Smooth muscle cell (in vitro differentiated cells): ENCODE measurements around the gene CRKL. TPM values are rescaled to one million over a fixed set of nuclear protein-coding genes. Genes with fewer than 3 reads are reported as not detected.

Experiments used
- DNase-seq: peaks from one replicate; lab custom pipeline; 2025; ENCODE audit not compliant: unreplicated experiment; lab: John Stamatoyannopoulos, UW
- H2AFZ ChIP-seq: fragments of 200-600 bp; sonication (generic); 2 replicates; pipeline ENCODE4 v1.6.0; 2016; ENCODE audit warnings: antibody characterized with exemption, low read depth, mild to moderate bottlenecking
- H3F3A ChIP-seq: fragments of 200-600 bp; sonication (generic); 2 replicates; pipeline ENCODE4 v1.6.0; 2017; ENCODE audit warnings: antibody characterized with exemption, low read depth
- H3K27ac ChIP-seq: fragments of 200-600 bp; sonication (generic); 2 replicates; pipeline ENCODE4 v1.5.1; 2016; ENCODE audit warnings: low read depth, mild to moderate bottlenecking
- H3K27me3 ChIP-seq: fragments of 200-600 bp; sonication (generic); 2 replicates; pipeline ENCODE4 v1.6.1; 2016; ENCODE audit warnings: low read depth, mild to moderate bottlenecking
- H3K36me3 ChIP-seq: fragments of 200-600 bp; sonication (generic); 2 replicates; pipeline ENCODE4 v1.5.1; 2016; ENCODE audit warnings: low read depth
- H3K4me1 ChIP-seq: fragments of 200-600 bp; sonication (generic); 2 replicates; pipeline ENCODE4 v1.5.1; 2016; ENCODE audit warnings: low read depth
- H3K4me2 ChIP-seq: fragments of 200-600 bp; sonication (generic); 2 replicates; pipeline ENCODE4 v1.6.0; 2016; ENCODE audit warnings: mild to moderate bottlenecking
- H3K4me3 ChIP-seq: fragments of 200-600 bp; sonication (generic); 2 replicates; pipeline ENCODE4 v1.5.1; 2016; ENCODE audit warnings: mild to moderate bottlenecking
- H3K79me2 ChIP-seq: fragments of 200-600 bp; sonication (generic); 2 replicates; pipeline ENCODE4 v1.6.0; 2016; ENCODE audit warnings: low read depth, mild to moderate bottlenecking
- H3K9ac ChIP-seq: fragments of 200-600 bp; sonication (generic); 2 replicates; pipeline ENCODE4 v1.6.0; 2016; ENCODE audit warnings: low read depth
- H3K9me3 ChIP-seq: fragments of 200-600 bp; sonication (generic); replicated peaks from 2 replicates; pipeline ENCODE4 v1.5.1; 2016; ENCODE audit warnings: low read depth
- H4K20me1 ChIP-seq: fragments of 200-600 bp; sonication (generic); 2 replicates; pipeline ENCODE4 v1.6.0; 2016; ENCODE audit warnings: low read depth
- WGBS: methylation state at CpG from one replicate; pipeline ENCODE4 v1.1.7; 2016; ENCODE audit warnings: low lambda C conversion rate; 5-methylcytosine and 5-hydroxymethylcytosine counted together
- polyA plus RNA-seq: library from polyadenylated mRNA; unstranded; fragments of >200 nt; fragmentation: Nextera tagmentation; extraction: Ambion mirVana; gene quantifications from 2 replicates; pipeline ENCODE4 v1.2.1, GENCODE V29; 2016
- total RNA-seq: library from RNA; depleted of rRNA; stranded (reverse); fragments of >200 nt; gene quantifications from 2 replicates; pipeline ENCODE4 v1.2.3, GENCODE V29; 2014
- TF ChIP-seq, protein P1 (sequence below): fragments of 200-600 bp; sonication (generic); IDR thresholded peaks from 2 replicates; pipeline ENCODE4 v1.5.1; 2017; ENCODE audit warnings: borderline replicate concordance, mild to moderate bottlenecking, antibody characterized with exemption; ENCODE audit not compliant: insufficient read depth, poor library complexity, severe bottlenecking

Gene CRKL
- total and polyA plus RNA-seq, 2 experiments from 2014 or later, result 26.6 to 40.9 TPM

DNA sequence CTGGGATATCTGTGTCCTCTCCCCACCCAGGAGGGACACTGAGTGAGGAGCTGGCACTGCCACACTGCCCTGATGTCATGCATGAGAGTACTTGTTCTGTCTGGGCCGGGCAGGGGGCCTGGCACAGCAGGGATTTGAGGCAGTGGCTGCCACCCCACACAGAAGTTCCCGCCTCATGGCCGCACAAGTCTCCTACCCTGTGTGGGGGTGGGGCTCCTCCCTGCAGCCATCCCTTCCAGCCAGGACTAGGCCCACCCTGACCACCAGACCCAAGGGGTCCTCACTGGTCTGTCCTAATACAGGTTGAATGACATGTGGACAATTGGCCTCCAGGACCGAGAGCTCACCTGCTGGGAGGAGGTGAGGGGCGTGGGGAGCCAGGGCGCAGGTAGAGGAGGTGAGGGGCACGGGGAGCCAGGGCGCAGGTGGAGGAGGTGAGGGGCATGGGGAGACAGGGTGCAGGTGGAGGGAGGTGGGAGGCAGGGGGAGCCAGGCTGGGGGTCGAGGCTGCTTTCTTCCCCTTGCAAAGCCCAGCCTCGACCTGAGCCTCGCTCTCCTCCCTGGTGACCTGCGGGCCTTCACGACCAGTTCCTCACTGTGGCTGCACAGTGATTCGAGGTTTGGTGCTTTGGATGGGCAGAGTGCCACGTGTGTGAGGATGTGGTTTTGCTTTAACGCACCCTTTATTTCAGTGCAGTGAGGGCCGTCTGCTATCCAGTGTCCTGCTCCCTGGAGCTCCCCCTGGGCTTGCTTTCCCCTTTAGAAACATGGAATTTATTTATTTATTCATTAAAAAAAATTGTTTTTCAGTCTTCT lies 72.3 kb downstream of the CRKL start:
- H3K27me3 ChIP-seq, result no peaks in the 10 kb centered on the region
- WGBS, result 78% methylated on average over 17 of the region's 17 CpGs
- H4K20me1 ChIP-seq, result no peaks in the 10 kb centered on the region
- TF ChIP-seq, protein P1, sequence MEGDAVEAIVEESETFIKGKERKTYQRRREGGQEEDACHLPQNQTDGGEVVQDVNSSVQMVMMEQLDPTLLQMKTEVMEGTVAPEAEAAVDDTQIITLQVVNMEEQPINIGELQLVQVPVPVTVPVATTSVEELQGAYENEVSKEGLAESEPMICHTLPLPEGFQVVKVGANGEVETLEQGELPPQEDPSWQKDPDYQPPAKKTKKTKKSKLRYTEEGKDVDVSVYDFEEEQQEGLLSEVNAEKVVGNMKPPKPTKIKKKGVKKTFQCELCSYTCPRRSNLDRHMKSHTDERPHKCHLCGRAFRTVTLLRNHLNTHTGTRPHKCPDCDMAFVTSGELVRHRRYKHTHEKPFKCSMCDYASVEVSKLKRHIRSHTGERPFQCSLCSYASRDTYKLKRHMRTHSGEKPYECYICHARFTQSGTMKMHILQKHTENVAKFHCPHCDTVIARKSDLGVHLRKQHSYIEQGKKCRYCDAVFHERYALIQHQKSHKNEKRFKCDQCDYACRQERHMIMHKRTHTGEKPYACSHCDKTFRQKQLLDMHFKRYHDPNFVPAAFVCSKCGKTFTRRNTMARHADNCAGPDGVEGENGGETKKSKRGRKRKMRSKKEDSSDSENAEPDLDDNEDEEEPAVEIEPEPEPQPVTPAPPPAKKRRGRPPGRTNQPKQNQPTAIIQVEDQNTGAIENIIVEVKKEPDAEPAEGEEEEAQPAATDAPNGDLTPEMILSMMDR, result no peak
- H3K4me3 ChIP-seq, result no peak overlapping the region
- H3K36me3 ChIP-seq, result no peaks in the 10 kb centered on the region
- H3K79me2 ChIP-seq, result no peaks in the 10 kb centered on the region
- H3F3A ChIP-seq, result no peaks in the 10 kb centered on the region
- no peak overlapping the region for H3K9ac ChIP-seq
- no peaks in the 10 kb centered on the region for H3K4me1 ChIP-seq
- H3K27ac ChIP-seq, result no peak overlapping the region
- H3K4me2 ChIP-seq, result no peak overlapping the region
- H2AFZ ChIP-seq, result no peak overlapping the region
- no peaks in the 10 kb centered on the region for H3K9me3 ChIP-seq
- DNase-seq, result no peak

DNA sequence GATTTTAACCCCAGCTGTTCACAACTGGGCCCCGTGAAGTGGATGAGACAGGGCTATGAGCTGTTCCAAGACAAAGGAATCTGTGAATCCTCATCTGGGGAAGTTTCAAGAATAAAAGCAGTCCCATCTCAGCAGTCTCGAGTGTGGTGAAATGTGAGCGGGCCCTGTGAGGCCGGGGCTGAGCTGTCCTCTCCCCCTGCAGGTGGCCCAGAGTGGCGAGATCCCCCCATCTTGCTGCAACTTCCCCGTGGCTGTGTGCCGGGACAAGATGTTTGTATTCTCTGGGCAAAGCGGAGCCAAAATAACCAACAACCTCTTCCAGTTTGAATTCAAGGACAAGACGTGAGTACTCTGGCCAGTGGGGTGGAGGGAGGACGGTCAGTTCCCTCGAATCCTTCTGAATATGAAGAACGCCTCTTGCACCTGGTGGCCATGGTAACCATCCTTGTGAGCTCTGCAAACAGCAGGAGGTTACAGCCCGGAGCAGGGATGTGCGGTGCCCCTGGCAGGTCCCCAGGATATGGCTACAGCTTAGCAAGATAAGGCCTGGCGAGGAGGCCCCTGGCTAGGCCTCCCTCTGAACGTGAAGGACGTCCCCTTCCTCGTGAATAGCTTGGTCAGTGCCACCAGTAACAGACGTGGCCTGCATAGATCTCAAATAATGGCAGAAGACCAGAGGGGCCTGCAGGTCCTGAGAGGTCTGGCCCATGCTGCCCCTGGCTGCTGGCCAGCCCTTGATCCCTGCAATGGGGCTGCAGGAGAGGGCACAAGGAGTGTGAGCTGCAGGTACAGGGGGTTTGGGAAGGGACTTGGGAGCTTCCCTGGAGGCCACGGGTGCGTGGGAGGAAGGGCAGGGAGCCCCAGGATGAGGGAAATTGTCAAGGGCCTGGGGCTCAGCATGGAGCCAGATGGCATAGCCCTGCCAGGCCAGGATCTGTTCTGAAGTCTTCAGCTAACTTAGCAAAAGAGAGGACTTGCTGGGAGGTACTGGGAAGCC lies 73.3 kb downstream of the CRKL start:
- no peak overlapping the region for H3K27ac ChIP-seq
- no peaks in the 10 kb centered on the region for H3K36me3 ChIP-seq
- DNase-seq, result no peak
- H3K9me3 ChIP-seq, result no peaks in the 10 kb centered on the region
- TF ChIP-seq, protein P1, result no peak
- H3K9ac ChIP-seq, result no peak overlapping the region
- no peaks in the 10 kb centered on the region for H3K27me3 ChIP-seq
- H4K20me1 ChIP-seq, result no peaks in the 10 kb centered on the region
- H3K4me3 ChIP-seq, result no peak overlapping the region
- H3K79me2 ChIP-seq, result no peaks in the 10 kb centered on the region
- no peaks in the 10 kb centered on the region for H3F3A ChIP-seq
- no peak overlapping the region for H2AFZ ChIP-seq
- no peak overlapping the region for H3K4me2 ChIP-seq
- H3K4me1 ChIP-seq, result no peaks in the 10 kb centered on the region
- WGBS, result 93% methylated on average over 21 of the region's 21 CpGs

DNA sequence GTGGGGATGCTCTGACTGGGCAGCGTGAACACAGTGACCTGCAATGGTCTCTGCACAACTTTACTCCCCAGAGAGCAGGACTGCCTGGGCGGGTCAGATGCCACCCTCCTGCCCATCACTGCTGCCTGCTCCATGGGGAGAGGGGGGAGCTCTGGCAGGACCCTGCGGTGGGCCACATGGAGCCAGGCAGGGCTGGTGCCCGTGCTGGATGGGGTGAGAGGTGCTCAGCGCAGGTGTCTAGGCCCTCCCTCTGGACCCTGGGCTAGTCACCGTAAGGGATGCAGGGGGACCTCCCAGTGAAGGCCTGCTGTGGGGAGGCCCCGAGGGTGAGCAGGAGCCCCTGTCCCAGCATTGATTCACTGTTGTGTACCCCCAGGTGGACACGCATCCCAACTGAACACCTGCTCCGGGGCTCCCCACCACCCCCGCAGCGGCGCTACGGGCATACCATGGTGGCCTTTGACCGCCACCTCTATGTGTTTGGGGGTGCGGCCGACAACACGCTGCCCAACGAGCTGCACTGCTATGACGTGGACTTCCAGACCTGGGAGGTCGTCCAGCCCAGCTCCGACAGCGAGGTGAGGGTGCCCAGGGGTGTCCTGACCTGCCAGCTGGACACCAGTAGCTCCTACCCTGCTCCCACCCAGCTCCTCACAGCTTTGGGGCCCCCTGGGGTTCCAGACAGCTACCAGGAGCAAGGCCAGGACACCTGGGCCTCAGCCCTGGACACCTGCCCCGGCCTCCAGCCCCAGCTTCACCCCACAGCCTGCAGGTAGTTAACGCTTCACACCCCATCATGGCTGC lies 74.2 kb downstream of the CRKL start:
- no peak overlapping the region for H3K9ac ChIP-seq

More for the DNA sequence above, 74.2 kb downstream of the CRKL start:
- no peaks in the 10 kb centered on the region for H3K79me2 ChIP-seq
- no peaks in the 10 kb centered on the region for H3F3A ChIP-seq
- TF ChIP-seq, protein P1, result no peak
- H3K36me3 ChIP-seq, result no peaks in the 10 kb centered on the region
- no peak for DNase-seq
- H3K4me3 ChIP-seq, result no peak overlapping the region
- H3K27me3 ChIP-seq, result no peaks in the 10 kb centered on the region
- no peak overlapping the region for H3K4me2 ChIP-seq
- no peak overlapping the region for H3K27ac ChIP-seq
- no peaks in the 10 kb centered on the region for H3K9me3 ChIP-seq
- no peaks in the 10 kb centered on the region for H3K4me1 ChIP-seq
- H4K20me1 ChIP-seq, result no peaks in the 10 kb centered on the region
- H2AFZ ChIP-seq, result no peak overlapping the region
- WGBS, result 94% methylated on average over 24 of the region's 24 CpGs
